ENCODE results near the gene ERC2.

GRCh38 chr3:56257826-56258225 is 210.4 kb downstream of the ERC2 start:
- TF ChIP-seq POLR2A (IDR thresholded peaks at IDR 0.05), result no peak
- TF ChIP-seq CTCF (IDR thresholded peaks at IDR 0.05), result no peak
- TF ChIP-seq POLR2AphosphoS5 (IDR thresholded peaks at IDR 0.05), result no peak
- no peak for TF ChIP-seq EP300 (IDR thresholded peaks at IDR 0.05)

Data from upper lobe of left lung (tissue), 4 donors.